ENCODE results near the gene IL12A. TPM values are rescaled to one million over a fixed set of nuclear protein-coding genes. Genes with fewer than 3 reads are reported as not detected.

Gene IL12A
- polyA plus RNA-seq, 1 donor from 2014 or later, result not detected

- H4K20me1 ChIP-seq (ENCODE audit: insufficient read depth), result no peaks in the 10 kb centered on the region
- H3K4me2 ChIP-seq (ENCODE audit: low read length), result no peak overlapping the region
- no peaks in the 10 kb centered on the region for H3K9me3 ChIP-seq (ENCODE audit: low read length)
- no peaks in the 10 kb centered on the region for H3K9me2 ChIP-seq (ENCODE audit: insufficient read depth, low read length)
- no peak overlapping the region for H3K9ac ChIP-seq (ENCODE audit: low read length)
- TF ChIP-seq MXI1 (conservative IDR thresholded peaks at IDR 0.05; ENCODE audit: poor library complexity, severe bottlenecking) (no peak), RAD21 (conservative IDR thresholded peaks at IDR 0.05) (no peak)
- TF ChIP-seq, protein P1, sequence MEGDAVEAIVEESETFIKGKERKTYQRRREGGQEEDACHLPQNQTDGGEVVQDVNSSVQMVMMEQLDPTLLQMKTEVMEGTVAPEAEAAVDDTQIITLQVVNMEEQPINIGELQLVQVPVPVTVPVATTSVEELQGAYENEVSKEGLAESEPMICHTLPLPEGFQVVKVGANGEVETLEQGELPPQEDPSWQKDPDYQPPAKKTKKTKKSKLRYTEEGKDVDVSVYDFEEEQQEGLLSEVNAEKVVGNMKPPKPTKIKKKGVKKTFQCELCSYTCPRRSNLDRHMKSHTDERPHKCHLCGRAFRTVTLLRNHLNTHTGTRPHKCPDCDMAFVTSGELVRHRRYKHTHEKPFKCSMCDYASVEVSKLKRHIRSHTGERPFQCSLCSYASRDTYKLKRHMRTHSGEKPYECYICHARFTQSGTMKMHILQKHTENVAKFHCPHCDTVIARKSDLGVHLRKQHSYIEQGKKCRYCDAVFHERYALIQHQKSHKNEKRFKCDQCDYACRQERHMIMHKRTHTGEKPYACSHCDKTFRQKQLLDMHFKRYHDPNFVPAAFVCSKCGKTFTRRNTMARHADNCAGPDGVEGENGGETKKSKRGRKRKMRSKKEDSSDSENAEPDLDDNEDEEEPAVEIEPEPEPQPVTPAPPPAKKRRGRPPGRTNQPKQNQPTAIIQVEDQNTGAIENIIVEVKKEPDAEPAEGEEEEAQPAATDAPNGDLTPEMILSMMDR (IDR thresholded peaks at IDR 0.05; ENCODE audit: poor library complexity, severe bottlenecking), result no peak
- no peak overlapping the region for H3K4me3 ChIP-seq (ENCODE audit: low read length)
- H2AFZ ChIP-seq (ENCODE audit: low read depth, low read length), result no peak overlapping the region
- H3K27ac ChIP-seq (ENCODE audit: low read length), result no peak overlapping the region
- H3K79me2 ChIP-seq (replicated peaks; ENCODE audit: insufficient read depth, low read length), result no peaks in the 10 kb centered on the region
- H3K36me3 ChIP-seq (ENCODE audit: insufficient read depth, low read length), result no peaks in the 10 kb centered on the region
- no peaks in the 10 kb centered on the region for H3F3A ChIP-seq (ENCODE audit: insufficient read depth, low read length, poor library complexity, severe bottlenecking)
- H3K27me3 ChIP-seq (ENCODE audit: insufficient read depth, low read depth, low read length), result no peaks in the 10 kb centered on the region
These were observed 43.9 kb upstream of the IL12A start for GRCh38 chr3:159944781-159945180.

- H4K20me1 ChIP-seq (ENCODE audit: insufficient read depth), result no peaks in the 10 kb centered on the region
- H3K4me3 ChIP-seq (ENCODE audit: low read length), result no peak overlapping the region
- H3K9me3 ChIP-seq (ENCODE audit: low read length), result no peaks in the 10 kb centered on the region
- no peaks in the 10 kb centered on the region for H3K27me3 ChIP-seq (ENCODE audit: insufficient read depth, low read depth, low read length)
- no peak overlapping the region for H2AFZ ChIP-seq (ENCODE audit: low read depth, low read length)
- no peaks in the 10 kb centered on the region for H3K36me3 ChIP-seq (ENCODE audit: insufficient read depth, low read length)
- no peak overlapping the region for H3K9ac ChIP-seq (ENCODE audit: low read length)
- no peaks in the 10 kb centered on the region for H3F3A ChIP-seq (ENCODE audit: insufficient read depth, low read length, poor library complexity, severe bottlenecking)
- H3K4me2 ChIP-seq (ENCODE audit: low read length), result no peak overlapping the region
- TF ChIP-seq, protein P2, sequence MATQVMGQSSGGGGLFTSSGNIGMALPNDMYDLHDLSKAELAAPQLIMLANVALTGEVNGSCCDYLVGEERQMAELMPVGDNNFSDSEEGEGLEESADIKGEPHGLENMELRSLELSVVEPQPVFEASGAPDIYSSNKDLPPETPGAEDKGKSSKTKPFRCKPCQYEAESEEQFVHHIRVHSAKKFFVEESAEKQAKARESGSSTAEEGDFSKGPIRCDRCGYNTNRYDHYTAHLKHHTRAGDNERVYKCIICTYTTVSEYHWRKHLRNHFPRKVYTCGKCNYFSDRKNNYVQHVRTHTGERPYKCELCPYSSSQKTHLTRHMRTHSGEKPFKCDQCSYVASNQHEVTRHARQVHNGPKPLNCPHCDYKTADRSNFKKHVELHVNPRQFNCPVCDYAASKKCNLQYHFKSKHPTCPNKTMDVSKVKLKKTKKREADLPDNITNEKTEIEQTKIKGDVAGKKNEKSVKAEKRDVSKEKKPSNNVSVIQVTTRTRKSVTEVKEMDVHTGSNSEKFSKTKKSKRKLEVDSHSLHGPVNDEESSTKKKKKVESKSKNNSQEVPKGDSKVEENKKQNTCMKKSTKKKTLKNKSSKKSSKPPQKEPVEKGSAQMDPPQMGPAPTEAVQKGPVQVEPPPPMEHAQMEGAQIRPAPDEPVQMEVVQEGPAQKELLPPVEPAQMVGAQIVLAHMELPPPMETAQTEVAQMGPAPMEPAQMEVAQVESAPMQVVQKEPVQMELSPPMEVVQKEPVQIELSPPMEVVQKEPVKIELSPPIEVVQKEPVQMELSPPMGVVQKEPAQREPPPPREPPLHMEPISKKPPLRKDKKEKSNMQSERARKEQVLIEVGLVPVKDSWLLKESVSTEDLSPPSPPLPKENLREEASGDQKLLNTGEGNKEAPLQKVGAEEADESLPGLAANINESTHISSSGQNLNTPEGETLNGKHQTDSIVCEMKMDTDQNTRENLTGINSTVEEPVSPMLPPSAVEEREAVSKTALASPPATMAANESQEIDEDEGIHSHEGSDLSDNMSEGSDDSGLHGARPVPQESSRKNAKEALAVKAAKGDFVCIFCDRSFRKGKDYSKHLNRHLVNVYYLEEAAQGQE (IDR thresholded peaks at IDR 0.05; ENCODE audit: borderline replicate concordance), result no peak
- no peak for TF ChIP-seq MXI1 (conservative IDR thresholded peaks at IDR 0.05; ENCODE audit: poor library complexity, severe bottlenecking)
- no peak for TF ChIP-seq TAF1 (IDR thresholded peaks at IDR 0.05; ENCODE audit: low read depth)
- no peak for TF ChIP-seq SMC3 (conservative IDR thresholded peaks at IDR 0.05; ENCODE audit: poor library complexity)
- no peak for TF ChIP-seq POLR2AphosphoS5 (IDR thresholded peaks at IDR 0.05)
- TF ChIP-seq RAD21 (conservative IDR thresholded peaks at IDR 0.05), result no peak
- TF ChIP-seq EZH2 (IDR thresholded peaks at IDR 0.05; ENCODE audit: borderline replicate concordance, insufficient read depth, low read length, poor library complexity, severe bottlenecking), result no peak
- TF ChIP-seq EP300 (conservative IDR thresholded peaks at IDR 0.05; ENCODE audit: poor library complexity, severe bottlenecking), result no peak
- TF ChIP-seq, protein P1 (IDR thresholded peaks at IDR 0.05; ENCODE audit: poor library complexity, severe bottlenecking), result no peak
- no peak overlapping the region for H3K27ac ChIP-seq (ENCODE audit: low read length)
- no peaks in the 10 kb centered on the region for H3K79me2 ChIP-seq (replicated peaks; ENCODE audit: insufficient read depth, low read length)
- H3K9me2 ChIP-seq (ENCODE audit: insufficient read depth, low read length), result no peaks in the 10 kb centered on the region
These were observed 42.7 kb upstream of the IL12A start for GRCh38 chr3:159945930-159946329.

Measured in neural cell (in vitro differentiated cells).